Erythroblast (primary cell): ENCODE results near the gene RNF144A.
A peak's percentile ranks its signal among the peaks of the same experiment; 100 is the strongest.

ENCODE experiments used
- DNase-seq, 2 experiments: peaks; one replicate each; lab custom pipeline; 2025; lab: John Stamatoyannopoulos, UW
- GATA1 ChIP-seq: IDR thresholded peaks from 2 replicates; pipeline ENCODE4 v1.6.1; 2011; ENCODE audit warnings: low read depth, mild to moderate bottlenecking, control low read depth, low read length, moderate library complexity
- POLR2A ChIP-seq: IDR thresholded peaks from 2 replicates; pipeline ENCODE4 v1.6.1; 2011; ENCODE audit warnings: mild to moderate bottlenecking, low read length

The RNF144A gene

GRCh38 chr2:7031547-7032245, 114.5 kb downstream of the RNF144A start:
- TF ChIP-seq GATA1 (no peak), POLR2A (no peak)
- DNase-seq: no peak

- TF ChIP-seq POLR2A: no peak
- TF ChIP-seq GATA1: no peak
- no peak for DNase-seq
Measured at GRCh38 chr2:7032371-7032770, 115.2 kb downstream of the RNF144A start.

- no peak for DNase-seq
- TF ChIP-seq GATA1: no peak
- TF ChIP-seq POLR2A: no peak
Measured at GRCh38 chr2:7033136-7033960, 116.1 kb downstream of the RNF144A start.

- no peak for DNase-seq
- no peak for TF ChIP-seq POLR2A
Measured at GRCh38 chr2:7034303-7034702, 117.1 kb downstream of the RNF144A start.

- no peak for DNase-seq
- TF ChIP-seq POLR2A (no peak), GATA1 (no peak)
Measured at GRCh38 chr2:7035884-7036283, 118.7 kb downstream of the RNF144A start.

- peak; percentile 57 to 68 for DNase-seq
- TF ChIP-seq POLR2A: no peak
Measured at GRCh38 chr2:7037340-7038333, 120.4 kb downstream of the RNF144A start.

- no peak for DNase-seq
- TF ChIP-seq GATA1: no peak
- TF ChIP-seq POLR2A: no peak
Measured at GRCh38 chr2:7040547-7040946, 123.3 kb downstream of the RNF144A start.

GRCh38 chr2:7041421-7041820, 124.2 kb downstream of the RNF144A start:
- no peak for DNase-seq
- no peak for TF ChIP-seq GATA1

- DNase-seq: no peak
- TF ChIP-seq POLR2A: no peak
Measured at GRCh38 chr2:7043690-7044089, 126.5 kb downstream of the RNF144A start.

GRCh38 chr2:7044253-7045250, 127.3 kb downstream of the RNF144A start:
- peak; percentile 64 to 84 for DNase-seq
- TF ChIP-seq POLR2A (no peak), GATA1 (no peak)

GRCh38 chr2:7045601-7046590, 128.7 kb downstream of the RNF144A start:
- DNase-seq: peak; percentile 7 to 21
- no peak for TF ChIP-seq POLR2A
- TF ChIP-seq GATA1: no peak

GRCh38 chr2:7047661-7048060, 130.4 kb downstream of the RNF144A start:
- TF ChIP-seq GATA1: no peak

More at GRCh38 chr2:7047661-7048060, 130.4 kb downstream of the RNF144A start:
- peak in 1 of 2 experiments; percentile 14 for DNase-seq
